Measurements from ENCODE around the gene COL4A1.

The COL4A1 gene

GRCh38 chr13:110341445-110342244 lies 34.7 kb upstream of the COL4A1 start:
- no peak for DNase-seq (ENCODE audit: low spot score)

DNA sequence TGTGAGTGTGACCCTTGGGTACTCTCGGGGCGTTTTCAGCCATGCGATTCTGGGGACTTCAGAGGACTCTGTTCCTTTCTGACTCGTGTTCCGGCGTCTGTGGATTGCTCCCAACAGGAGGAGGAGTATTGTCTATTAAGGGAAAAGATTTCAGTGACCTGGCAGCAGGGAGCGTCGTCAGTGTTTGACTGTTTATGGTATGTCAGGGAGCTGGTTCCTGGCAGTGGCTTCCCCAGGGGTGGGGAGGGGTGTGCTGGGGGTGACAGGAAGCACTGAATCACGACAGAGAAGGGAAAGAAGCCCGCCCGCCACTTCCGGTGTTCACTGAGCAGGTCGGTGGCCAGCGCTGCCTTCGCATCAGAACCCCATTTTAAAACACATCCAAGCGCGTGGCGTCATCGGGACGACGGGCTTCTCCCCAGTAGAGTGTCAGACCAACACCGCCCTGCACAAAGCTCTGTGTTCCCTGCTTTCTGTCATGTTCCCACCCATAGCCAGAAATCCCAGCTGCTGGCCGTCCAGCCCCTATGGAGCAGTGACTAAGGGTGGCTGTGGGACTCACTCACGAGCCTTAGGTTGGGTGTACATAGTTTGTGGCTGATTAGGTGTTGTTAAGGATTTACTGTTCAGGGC lies 34.0 kb upstream of the COL4A1 start:
- no peak for DNase-seq (ENCODE audit: low spot score)

DNA sequence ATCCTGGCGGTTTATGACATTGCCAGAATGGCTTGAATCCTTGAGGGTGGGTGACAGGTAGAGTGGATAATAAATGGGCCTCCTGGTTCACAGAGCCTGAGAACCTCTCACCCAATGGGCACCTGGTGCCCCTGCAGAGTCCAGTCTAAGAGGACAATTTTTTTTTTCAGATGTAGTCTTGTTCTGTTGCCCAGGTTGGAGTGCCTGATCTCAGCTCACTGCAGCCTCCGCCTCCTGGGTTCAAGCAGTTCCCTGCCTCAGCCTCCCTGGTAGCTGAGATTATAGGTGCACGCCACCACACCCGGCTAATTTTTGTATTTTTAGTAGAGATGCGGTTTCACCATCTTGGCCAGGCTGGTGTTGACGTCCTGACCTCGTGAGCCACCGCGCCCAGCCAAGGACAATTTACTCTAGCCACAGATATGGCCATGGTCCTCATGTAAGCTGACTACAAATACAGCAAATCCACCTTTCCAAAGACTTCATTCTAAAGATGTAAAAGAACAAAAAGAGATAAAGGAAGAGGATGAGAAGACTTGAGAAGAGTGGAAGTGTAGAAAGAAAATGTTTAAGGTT lies 33.1 kb upstream of the COL4A1 start:
- DNase-seq (ENCODE audit: low spot score), result no peak

DNA sequence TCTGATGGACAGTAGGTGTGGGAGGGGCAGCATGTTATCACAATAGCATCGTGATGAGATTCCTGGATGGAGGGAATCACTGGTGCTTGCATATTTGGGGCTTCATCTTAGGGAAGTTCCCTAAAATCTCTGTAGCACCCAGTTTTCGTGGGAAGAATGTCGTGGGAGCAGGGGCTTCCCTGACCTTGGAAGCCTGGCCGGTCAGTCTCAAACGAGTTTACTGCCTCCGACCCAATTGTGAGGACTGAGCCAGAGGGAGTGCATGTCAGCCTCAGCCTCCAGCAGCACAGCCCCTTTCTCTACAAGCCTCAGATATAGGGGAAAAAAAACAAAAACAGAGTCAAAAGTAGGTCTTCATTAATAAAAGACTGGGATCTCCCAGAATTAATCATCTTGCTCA lies 32.3 kb upstream of the COL4A1 start:
- no peak for DNase-seq (ENCODE audit: low spot score)

- no peak for DNase-seq (ENCODE audit: low spot score)
These were observed 31.6 kb upstream of the COL4A1 start for GRCh38 chr13:110338441-110339101.

- no peak for DNase-seq (ENCODE audit: low spot score)
These were observed 30.3 kb upstream of the COL4A1 start for GRCh38 chr13:110337247-110337646.

DNA sequence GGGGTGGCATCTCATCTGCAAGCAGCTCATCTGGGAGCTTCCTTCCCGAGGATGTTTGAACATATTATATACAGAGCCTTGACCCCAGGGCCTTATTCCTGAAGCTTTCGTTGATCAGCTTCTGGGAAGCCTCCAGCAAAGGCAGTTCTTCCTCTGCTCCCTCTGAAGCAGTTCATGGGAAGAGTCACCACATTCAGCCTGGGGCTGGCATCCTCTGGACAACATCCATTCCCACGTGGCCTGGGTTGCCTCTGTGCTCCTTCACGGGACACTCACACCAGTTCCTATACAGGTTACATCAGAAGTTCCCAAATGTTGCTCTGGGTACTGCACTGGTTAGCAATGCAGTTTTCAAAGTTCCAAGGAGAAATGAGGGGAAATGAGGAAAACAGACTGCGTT lies 29.7 kb upstream of the COL4A1 start:
- DNase-seq (ENCODE audit: low spot score), result no peak

DNA sequence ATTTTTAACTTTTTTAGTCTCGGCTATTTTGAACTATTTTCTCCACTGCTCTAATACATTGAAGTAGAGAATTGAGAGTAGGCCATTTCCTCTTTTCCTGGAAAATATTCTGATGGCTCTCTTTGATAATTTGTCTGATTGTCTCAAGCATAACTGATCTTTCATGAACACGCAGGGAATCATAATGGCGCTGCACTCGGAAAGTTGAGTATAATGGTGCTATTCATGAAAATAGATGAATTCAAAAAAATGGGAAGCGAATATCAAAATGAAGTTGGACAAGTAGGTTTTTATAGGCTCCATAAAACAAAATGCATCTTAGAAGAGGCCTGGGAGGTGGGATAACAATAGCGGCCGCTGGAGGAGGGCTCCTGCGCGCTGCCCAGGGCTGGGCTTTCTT lies 29.2 kb upstream of the COL4A1 start:
- DNase-seq (ENCODE audit: low spot score), result no peak

DNA sequence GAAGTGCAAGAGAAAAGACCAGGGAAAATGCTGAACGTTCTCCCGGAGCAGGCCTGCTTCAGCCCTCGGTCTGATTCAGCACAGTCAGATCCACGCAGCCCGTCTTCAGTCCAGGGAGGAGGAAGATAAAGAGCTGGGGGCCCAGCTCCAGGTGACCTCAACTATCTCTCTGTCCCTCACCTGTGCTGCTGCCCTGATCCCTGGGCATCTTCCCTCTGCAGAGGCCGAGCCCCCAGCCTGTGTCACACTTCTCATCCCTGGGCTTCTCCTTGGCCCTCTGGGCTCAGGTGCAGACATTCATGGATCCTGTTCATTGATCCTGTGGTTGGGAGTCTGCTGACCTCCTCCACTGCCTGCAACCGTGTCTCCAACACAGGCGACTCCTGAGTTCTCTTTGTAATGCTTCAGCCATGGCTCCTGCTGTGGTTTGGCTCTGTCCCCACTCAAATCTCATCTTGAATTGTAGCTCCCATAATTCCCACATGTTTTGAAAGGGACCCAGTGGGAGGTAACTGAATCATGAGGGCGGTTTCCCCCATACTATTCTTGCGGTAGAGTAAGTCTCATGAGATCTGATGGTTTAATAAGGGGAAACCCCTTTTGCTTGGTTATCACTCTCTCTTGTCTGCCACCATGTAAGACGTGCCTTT lies 28.0 kb upstream of the COL4A1 start:
- no peak for DNase-seq (ENCODE audit: low spot score)

GRCh38 chr13:110334256-110334655 lies 27.3 kb upstream of the COL4A1 start:
- no peak for DNase-seq (ENCODE audit: low spot score)

- DNase-seq (ENCODE audit: low spot score), result no peak
These were observed 26.9 kb upstream of the COL4A1 start for GRCh38 chr13:110333837-110334236.

DNA sequence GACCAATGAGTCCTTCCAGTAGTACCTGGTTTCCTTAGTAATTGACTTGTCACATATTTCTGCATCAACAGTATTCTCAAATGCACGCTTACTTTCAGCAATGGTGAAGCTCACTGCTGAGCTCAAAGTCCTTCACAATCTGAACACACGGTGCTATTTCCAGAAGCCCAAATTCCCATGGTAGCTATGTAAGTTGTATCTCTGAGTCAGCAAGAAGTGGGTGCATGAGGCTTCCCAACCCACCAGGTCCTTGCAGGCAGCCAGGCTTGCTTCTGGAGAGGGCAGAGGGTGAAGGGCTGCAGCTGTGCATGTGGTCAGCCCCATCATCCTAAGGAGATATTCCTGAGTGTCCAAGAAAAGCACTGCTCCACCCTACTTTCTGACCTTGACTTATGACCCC lies 25.8 kb upstream of the COL4A1 start:
- no peak for DNase-seq (ENCODE audit: low spot score)

- no peak for DNase-seq (ENCODE audit: low spot score)
These were observed 24.4 kb upstream of the COL4A1 start for GRCh38 chr13:110331362-110331761.

GRCh38 chr13:110330491-110331011 lies 23.6 kb upstream of the COL4A1 start:
- no peak for DNase-seq (ENCODE audit: low spot score)

GRCh38 chr13:110329798-110330461 lies 23.0 kb upstream of the COL4A1 start:
- no peak for DNase-seq (ENCODE audit: low spot score)

GRCh38 chr13:110329258-110329657 lies 22.3 kb upstream of the COL4A1 start:
- DNase-seq (ENCODE audit: low spot score), result no peak

DNA sequence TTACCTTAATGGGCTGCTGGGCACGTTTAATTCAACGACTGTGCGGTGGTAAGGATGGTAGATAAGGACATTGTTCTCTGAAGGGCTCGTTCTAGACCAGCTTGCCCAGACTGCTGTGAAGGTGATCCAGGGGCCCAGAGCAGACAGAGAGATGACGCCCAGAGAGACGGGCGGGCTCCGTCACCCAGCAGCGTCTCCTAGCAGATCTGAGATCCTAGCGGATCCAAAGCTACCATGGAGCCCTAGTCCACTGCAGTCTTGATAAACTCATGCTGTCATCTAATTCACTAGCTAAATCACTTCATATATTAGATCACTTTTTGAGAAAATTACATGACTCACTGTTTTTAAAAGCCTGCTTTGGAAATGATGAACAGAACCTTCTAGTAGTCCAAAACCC lies 21.6 kb upstream of the COL4A1 start:
- no peak for DNase-seq (ENCODE audit: low spot score)

DNA sequence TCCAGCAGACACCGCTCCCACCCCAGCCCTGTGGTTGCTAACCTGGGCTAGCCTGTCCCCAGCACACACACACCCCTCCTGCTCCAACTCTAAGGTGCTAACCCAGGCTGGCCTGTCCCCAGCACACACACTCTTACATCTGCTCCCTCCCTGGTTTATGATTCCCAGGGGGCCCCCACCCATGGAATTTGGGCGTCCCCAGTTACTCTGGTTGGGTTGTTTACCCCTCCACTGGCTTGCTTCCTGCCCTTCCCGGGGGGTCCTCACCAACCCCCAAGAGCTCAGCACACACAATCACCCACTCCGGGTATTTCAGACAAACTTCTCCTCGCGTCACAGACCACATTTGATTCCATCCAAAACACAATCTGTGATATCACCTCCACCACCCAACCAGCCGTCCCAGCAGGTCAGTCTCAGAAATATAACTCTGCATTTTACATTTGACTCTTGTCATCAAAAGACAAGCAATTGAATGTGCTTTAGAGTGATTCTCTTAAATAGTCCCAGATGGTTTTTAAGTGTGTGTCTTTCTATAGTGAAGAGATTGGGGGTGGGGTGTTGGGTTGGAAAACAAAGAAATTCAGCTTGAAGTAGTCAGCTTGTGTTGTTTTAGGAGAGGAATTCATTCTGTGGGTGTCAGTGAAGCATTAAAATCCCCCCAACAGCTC lies 20.2 kb upstream of the COL4A1 start:
- peak; percentile 76 for DNase-seq (ENCODE audit: low spot score)

- DNase-seq (ENCODE audit: low spot score), result no peak
These were observed 19.4 kb upstream of the COL4A1 start for GRCh38 chr13:110326263-110326904.

DNA sequence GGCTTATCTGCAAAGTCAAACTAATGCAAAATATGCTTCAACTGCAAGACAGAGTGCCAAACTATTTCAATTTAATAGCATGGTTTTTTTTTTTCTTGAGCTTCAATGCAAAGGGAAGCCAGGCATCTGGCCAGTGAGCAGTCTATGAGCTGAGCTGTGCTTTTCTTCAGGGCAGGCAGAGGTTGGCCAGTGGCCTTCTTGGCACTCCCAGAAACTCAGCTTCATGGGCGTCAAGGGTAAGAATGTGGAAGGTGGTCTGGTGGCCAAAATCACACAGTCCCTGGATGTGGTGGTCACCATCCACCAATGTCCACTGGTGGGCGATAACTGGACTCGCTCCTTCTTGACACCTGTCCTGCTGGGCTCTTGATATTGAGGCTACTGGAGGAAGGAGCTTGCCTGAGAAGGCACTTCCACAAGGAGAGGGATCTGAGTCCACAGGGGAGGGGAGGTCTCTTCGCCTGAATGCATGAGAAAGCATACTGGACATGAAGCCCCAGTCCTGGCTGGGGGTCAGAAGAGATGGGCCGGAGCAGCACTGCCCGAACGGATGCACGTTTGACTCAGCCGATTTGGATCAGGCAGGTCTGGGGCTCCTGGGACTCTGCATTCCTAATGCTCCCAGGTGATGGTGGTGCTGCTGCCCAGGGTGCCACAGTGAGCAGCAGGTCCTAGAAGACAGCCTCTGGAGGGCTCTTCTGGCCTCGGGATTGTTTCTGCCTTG lies 17.2 kb upstream of the COL4A1 start:
- no peak for DNase-seq (ENCODE audit: low spot score)
